Mesothelial cell of epicardium (in vitro differentiated cells): ENCODE data around the gene GJB3. TPM values are rescaled to one million over a fixed set of nuclear protein-coding genes. Genes with fewer than 3 reads are reported as not detected.

Experiments used
- DNase-seq, 2 experiments: peaks; one replicate each; pipeline ENCODE4 v3.0.0; 2021; ENCODE audit warnings: low spot score in 2 of 2; ENCODE audit not compliant: unreplicated experiment in 2 of 2
- H3K27ac Mint-ChIP-seq: 2 replicates; pipeline ENCODE4 v1.8.0; 2021; ENCODE audit warnings: mixed read lengths
- H3K27me3 Mint-ChIP-seq: 2 replicates; pipeline ENCODE4 v1.8.0; 2021; ENCODE audit warnings: low read depth, mixed read lengths
- H3K36me3 Mint-ChIP-seq: 2 replicates; pipeline ENCODE4 v1.8.0; 2021; ENCODE audit warnings: mixed read lengths
- H3K4me1 Mint-ChIP-seq: 2 replicates; pipeline ENCODE4 v1.8.0; 2021; ENCODE audit warnings: mixed read lengths
- H3K4me3 Mint-ChIP-seq: 2 replicates; pipeline ENCODE4 v1.8.0; 2021; ENCODE audit warnings: mild to moderate bottlenecking, moderate library complexity, mixed read lengths
- H3K9me3 Mint-ChIP-seq: 2 replicates; pipeline ENCODE4 v1.8.0; 2021; ENCODE audit warnings: mixed read lengths
- CTCF ChIP-seq: fragments of 200-600 bp; sonication (generic); IDR thresholded peaks from one replicate; pipeline ENCODE4 v1.5.0; 2021; ENCODE audit warnings: antibody characterized with exemption; ENCODE audit not compliant: unreplicated experiment
- total RNA-seq: library from RNA; stranded (reverse); gene quantifications from 3 replicates; pipeline ENCODE4 v1.2.1, GENCODE V29; 2021

Gene GJB3
- total RNA-seq, 1 donor from 2014 or later = not detected

GRCh38 chr1:34780528-34780927, 486 bp upstream of the GJB3 start:
- no peak for TF ChIP-seq CTCF
- H3K9me3 Mint-ChIP-seq = no peaks in the 10 kb centered on the region
- H3K4me3 Mint-ChIP-seq = no peak overlapping the region
- H3K27me3 Mint-ChIP-seq = peaks cover 72% of the 10 kb centered on the region
- H3K27ac Mint-ChIP-seq = no peak overlapping the region
- H3K36me3 Mint-ChIP-seq = no peaks in the 10 kb centered on the region
- DNase-seq = no peak
- H3K4me1 Mint-ChIP-seq = peaks cover 4% of the 10 kb centered on the region

- H3K4me3 Mint-ChIP-seq = peak overlapping the region; percentile 32
- no peaks in the 10 kb centered on the region for H3K9me3 Mint-ChIP-seq
- H3K27ac Mint-ChIP-seq = no peak overlapping the region
- no peak for TF ChIP-seq CTCF
- no peak for DNase-seq
- H3K27me3 Mint-ChIP-seq = peaks cover 80% of the 10 kb centered on the region
- no peaks in the 10 kb centered on the region for H3K36me3 Mint-ChIP-seq
- H3K4me1 Mint-ChIP-seq = peaks cover 4% of the 10 kb centered on the region
These were observed 904 bp downstream of the GJB3 start for GRCh38 chr1:34781844-34782391.

- no peak overlapping the region for H3K27ac Mint-ChIP-seq
- no peaks in the 10 kb centered on the region for H3K36me3 Mint-ChIP-seq
- peak in 1 of 2 experiments; percentile 30 for DNase-seq
- peaks cover 4% of the 10 kb centered on the region for H3K4me1 Mint-ChIP-seq
- no peaks in the 10 kb centered on the region for H3K9me3 Mint-ChIP-seq
- peaks cover 80% of the 10 kb centered on the region for H3K27me3 Mint-ChIP-seq
- no peak for TF ChIP-seq CTCF
- H3K4me3 Mint-ChIP-seq = no peak overlapping the region
These were observed 3.8 kb downstream of the GJB3 start for GRCh38 chr1:34784751-34785221.

- Mint-ChIP-seq H3K27ac (no peak overlapping the region), H3K4me3 (no peak overlapping the region), H3K9me3 (no peaks in the 10 kb centered on the region)
These were observed 4.3 kb downstream of the GJB3 start for GRCh38 chr1:34785231-34785874.

GRCh38 chr1:34785875-34786470, 5.0 kb downstream of the GJB3 start:
- TF ChIP-seq CTCF = no peak
- peaks cover 79% of the 10 kb centered on the region for H3K27me3 Mint-ChIP-seq
- no peaks in the 10 kb centered on the region for H3K36me3 Mint-ChIP-seq
- H3K27ac Mint-ChIP-seq = no peak overlapping the region
- H3K4me1 Mint-ChIP-seq = peaks cover 4% of the 10 kb centered on the region
- no peaks in the 10 kb centered on the region for H3K9me3 Mint-ChIP-seq
- H3K4me3 Mint-ChIP-seq = no peak overlapping the region
- DNase-seq = no peak

More at GRCh38 chr1:34785231-34785874, 4.3 kb downstream of the GJB3 start:
- H3K27me3 Mint-ChIP-seq = peaks cover 79% of the 10 kb centered on the region
- peaks cover 4% of the 10 kb centered on the region for H3K4me1 Mint-ChIP-seq
- TF ChIP-seq CTCF = no peak
- no peaks in the 10 kb centered on the region for H3K36me3 Mint-ChIP-seq
- peak in 1 of 2 experiments; percentile 24 for DNase-seq
